Fibroblast of lung (primary cell): ENCODE results near the gene ZNF699.

Experiments used
- EZH2 ChIP-seq: IDR thresholded peaks from 2 replicates; pipeline ENCODE4 v1.5.1; 2012; ENCODE audit warnings: low read length, control low read depth, mild to moderate bottlenecking; ENCODE audit errors: missing control alignments
- TF ChIP-seq, protein P1 (sequence below), 2 donors: IDR thresholded peaks in 1 of 2; conservative IDR thresholded peaks in 1 of 2; 1 replicate in 1 of 2; 2 replicates in 1 of 2; pipeline ENCODE4 v1.5.1; 2011 to 2012; ENCODE audit warnings: low read length in 2 of 2, control low read depth in 1 of 2, inconsistent platforms in 1 of 2, low read depth in 1 of 2, mild to moderate bottlenecking in 1 of 2

DNA sequence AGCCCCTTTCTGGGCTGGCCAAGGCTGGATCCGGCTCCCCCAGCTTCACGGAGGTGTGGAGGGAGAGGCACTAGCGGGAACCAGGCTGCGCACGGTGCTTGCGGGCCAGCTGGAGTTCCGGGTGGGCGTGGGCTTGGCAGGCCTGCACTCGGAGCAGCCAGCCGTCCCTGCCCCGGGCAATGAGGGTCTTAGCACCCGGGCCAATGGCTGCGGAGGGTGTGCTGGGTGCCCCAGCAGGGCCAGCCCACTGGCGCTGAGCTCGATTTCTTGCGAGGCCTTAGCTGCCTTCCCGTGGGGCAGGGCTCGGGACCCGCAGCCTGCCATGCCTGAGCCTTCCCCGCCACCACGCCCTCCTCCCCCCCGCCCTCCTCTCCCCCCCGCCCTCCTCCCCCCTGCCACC lies 11.7 kb upstream of the ZNF699 start:
- no peak for TF ChIP-seq EZH2
- TF ChIP-seq, protein P1, sequence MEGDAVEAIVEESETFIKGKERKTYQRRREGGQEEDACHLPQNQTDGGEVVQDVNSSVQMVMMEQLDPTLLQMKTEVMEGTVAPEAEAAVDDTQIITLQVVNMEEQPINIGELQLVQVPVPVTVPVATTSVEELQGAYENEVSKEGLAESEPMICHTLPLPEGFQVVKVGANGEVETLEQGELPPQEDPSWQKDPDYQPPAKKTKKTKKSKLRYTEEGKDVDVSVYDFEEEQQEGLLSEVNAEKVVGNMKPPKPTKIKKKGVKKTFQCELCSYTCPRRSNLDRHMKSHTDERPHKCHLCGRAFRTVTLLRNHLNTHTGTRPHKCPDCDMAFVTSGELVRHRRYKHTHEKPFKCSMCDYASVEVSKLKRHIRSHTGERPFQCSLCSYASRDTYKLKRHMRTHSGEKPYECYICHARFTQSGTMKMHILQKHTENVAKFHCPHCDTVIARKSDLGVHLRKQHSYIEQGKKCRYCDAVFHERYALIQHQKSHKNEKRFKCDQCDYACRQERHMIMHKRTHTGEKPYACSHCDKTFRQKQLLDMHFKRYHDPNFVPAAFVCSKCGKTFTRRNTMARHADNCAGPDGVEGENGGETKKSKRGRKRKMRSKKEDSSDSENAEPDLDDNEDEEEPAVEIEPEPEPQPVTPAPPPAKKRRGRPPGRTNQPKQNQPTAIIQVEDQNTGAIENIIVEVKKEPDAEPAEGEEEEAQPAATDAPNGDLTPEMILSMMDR (conservative IDR thresholded peaks at IDR 0.05 in 1 of 2, IDR thresholded peaks at IDR 0.05 in 1 of 2; ENCODE audit: low read depth in 1 of 2, low read length in 2 of 2): no peak
